Mesendoderm (in vitro differentiated cells): ENCODE data around the gene HTT.

Experiments
- DNase-seq: peaks from one replicate; pipeline ENCODE4 v3.0.0; 2013
- H2AK5ac ChIP-seq: 2 replicates; pipeline ENCODE4 v1.6.1; 2013; ENCODE audit warnings: low read length, inconsistent platforms
- H2BK120ac ChIP-seq: 2 replicates; pipeline ENCODE4 v1.6.1; 2013; ENCODE audit warnings: low read depth, mild to moderate bottlenecking, low read length, moderate library complexity, mixed read lengths
- H2BK15ac ChIP-seq: replicated peaks from 2 replicates; pipeline ENCODE4 v1.6.1; 2013; ENCODE audit warnings: low read depth, mild to moderate bottlenecking, moderate library complexity
- H2BK5ac ChIP-seq: 2 replicates; pipeline ENCODE4 v1.6.1; 2013; ENCODE audit warnings: low read length, inconsistent platforms
- H3K18ac ChIP-seq: 2 replicates; pipeline ENCODE4 v1.6.1; 2013; ENCODE audit warnings: mild to moderate bottlenecking, low read length, mixed read lengths
- H3K23ac ChIP-seq: one replicate; pipeline ENCODE4 v1.6.1; 2013; ENCODE audit warnings: low read length
- H3K27ac ChIP-seq: 2 replicates; pipeline ENCODE4 v1.5.1; 2013; ENCODE audit warnings: low read depth, mild to moderate bottlenecking, inconsistent platforms, low read length, moderate library complexity
- H3K27me3 ChIP-seq: 2 replicates; pipeline ENCODE4 v1.6.1; 2013; ENCODE audit warnings: low read length, control low read depth, mild to moderate bottlenecking, inconsistent platforms; ENCODE audit not compliant: insufficient read depth, poor library complexity
- H3K36me3 ChIP-seq: 2 replicates; pipeline ENCODE4 v1.6.1; 2013; ENCODE audit warnings: low read length, inconsistent platforms; ENCODE audit not compliant: control insufficient read depth, insufficient read depth
- H3K4ac ChIP-seq: one replicate; pipeline ENCODE4 v1.6.1; 2013; ENCODE audit warnings: low read depth, mild to moderate bottlenecking, low read length, moderate library complexity
- H3K4me1 ChIP-seq: 2 replicates; pipeline ENCODE4 v1.6.1; 2013; ENCODE audit warnings: low read depth, low read length, inconsistent platforms; ENCODE audit not compliant: control insufficient read depth
- H3K4me2 ChIP-seq: 2 replicates; pipeline ENCODE4 v1.6.1; 2013; ENCODE audit warnings: low read length
- H3K4me3 ChIP-seq: 2 replicates; pipeline ENCODE4 v1.5.1; 2013; ENCODE audit warnings: mild to moderate bottlenecking, low read length
- H3K56ac ChIP-seq: one replicate; pipeline ENCODE4 v1.6.1; 2013; ENCODE audit warnings: low read length
- H3K79me1 ChIP-seq: 2 replicates; pipeline ENCODE4 v1.6.1; 2013; ENCODE audit warnings: low read length, inconsistent platforms
- H3K79me2 ChIP-seq: 2 replicates; pipeline ENCODE4 v1.6.1; 2013; ENCODE audit warnings: mild to moderate bottlenecking, low read length; ENCODE audit not compliant: control insufficient read depth, insufficient read depth
- H3K9ac ChIP-seq: 2 replicates; pipeline ENCODE4 v1.6.1; 2013; ENCODE audit warnings: low read length, inconsistent platforms
- H4K5ac ChIP-seq: one replicate; pipeline ENCODE4 v1.6.1; 2013; ENCODE audit warnings: low read length
- H4K8ac ChIP-seq: one replicate; pipeline ENCODE4 v1.6.1; 2013; ENCODE audit warnings: low read depth, mild to moderate bottlenecking, control low read depth, low read length, moderate library complexity
- WGBS: extraction: QIAGEN DNeasy Blood & Tissue Kit; methylation state at CpG from one replicate; pipeline ENCODE4 v1.1.7; 2013; ENCODE audit warnings: low lambda C conversion rate, missing lambda C conversion rate; ENCODE audit not compliant: insufficient coverage; ENCODE audit errors: extremely low coverage; 5-methylcytosine and 5-hydroxymethylcytosine counted together

HTT gene

GRCh38 chr4:3221184-3221494 is 146.7 kb downstream of the HTT start:
- no peak overlapping the region for H3K9ac ChIP-seq
- H3K56ac ChIP-seq: no peak overlapping the region
- no peak for DNase-seq
- H3K27ac ChIP-seq: no peak overlapping the region
- no CpG with 5 or more reads among the region's 8 CpGs for WGBS
- peaks cover 28% of the 10 kb centered on the region for H3K36me3 ChIP-seq
- H3K18ac ChIP-seq: no peak overlapping the region
- H3K79me1 ChIP-seq: no peaks in the 10 kb centered on the region
- no peak overlapping the region for H2BK120ac ChIP-seq
- no peak overlapping the region for H3K4me2 ChIP-seq
- H2AK5ac ChIP-seq: no peak overlapping the region
- H3K4ac ChIP-seq: no peak overlapping the region
- no peaks in the 10 kb centered on the region for H3K27me3 ChIP-seq
- H4K5ac ChIP-seq: no peak overlapping the region
- H3K79me2 ChIP-seq: no peaks in the 10 kb centered on the region
- H3K4me3 ChIP-seq: no peak overlapping the region
- H4K8ac ChIP-seq: no peak overlapping the region
- H2BK5ac ChIP-seq: no peak overlapping the region
- no peaks in the 10 kb centered on the region for H3K4me1 ChIP-seq
- no peak overlapping the region for H3K23ac ChIP-seq
- no peak overlapping the region for H2BK15ac ChIP-seq

- Histone ChIP-seq H4K5ac (no peak overlapping the region), H3K23ac (no peak overlapping the region), H3K56ac (no peak overlapping the region), H3K4me1 (no peaks in the 10 kb centered on the region), H3K4me3 (no peak overlapping the region), H3K27ac (no peak overlapping the region), H2BK5ac (no peak overlapping the region), H2BK15ac (no peak overlapping the region), H3K36me3 (peaks cover 26% of the 10 kb centered on the region), H2BK120ac (no peak overlapping the region), H3K4me2 (no peak overlapping the region), H3K9ac (no peak overlapping the region), H3K79me2 (no peaks in the 10 kb centered on the region), H3K79me1 (no peaks in the 10 kb centered on the region), H3K18ac (no peak overlapping the region), H3K4ac (no peak overlapping the region), H2AK5ac (no peak overlapping the region), H4K8ac (no peak overlapping the region), H3K27me3 (no peaks in the 10 kb centered on the region)
- WGBS: no CpG with 5 or more reads among the region's 12 CpGs
- no peak for DNase-seq
These were observed 147.5 kb downstream of the HTT start for GRCh38 chr4:3221996-3222395.

GRCh38 chr4:3223346-3223745 is 148.9 kb downstream of the HTT start:
- Histone ChIP-seq H3K18ac (no peak overlapping the region), H3K4ac (no peak overlapping the region), H3K56ac (no peak overlapping the region), H2BK15ac (no peak overlapping the region), H2BK120ac (no peak overlapping the region), H3K23ac (no peak overlapping the region), H3K9ac (no peak overlapping the region), H3K4me3 (no peak overlapping the region), H4K5ac (no peak overlapping the region), H3K4me2 (no peak overlapping the region), H4K8ac (no peak overlapping the region), H3K36me3 (peaks cover 21% of the 10 kb centered on the region), H2AK5ac (no peak overlapping the region), H2BK5ac (no peak overlapping the region), H3K4me1 (no peaks in the 10 kb centered on the region), H3K27ac (no peak overlapping the region), H3K79me2 (no peaks in the 10 kb centered on the region), H3K27me3 (no peaks in the 10 kb centered on the region), H3K79me1 (no peaks in the 10 kb centered on the region)
- no CpG with 5 or more reads among the region's 11 CpGs for WGBS
- no peak for DNase-seq

GRCh38 chr4:3223956-3224748 is 149.7 kb downstream of the HTT start:
- no CpG with 5 or more reads among the region's 13 CpGs for WGBS
- no peak overlapping the region for H3K4ac ChIP-seq
- H3K36me3 ChIP-seq: peaks cover 27% of the 10 kb centered on the region
- no peak overlapping the region for H4K8ac ChIP-seq
- H3K4me3 ChIP-seq: no peak overlapping the region
- H3K79me1 ChIP-seq: no peaks in the 10 kb centered on the region
- no peak overlapping the region for H3K27ac ChIP-seq
- no peaks in the 10 kb centered on the region for H3K79me2 ChIP-seq
- H3K23ac ChIP-seq: no peak overlapping the region
- H2AK5ac ChIP-seq: no peak overlapping the region
- H3K4me1 ChIP-seq: no peaks in the 10 kb centered on the region
- H2BK5ac ChIP-seq: no peak overlapping the region
- H3K18ac ChIP-seq: no peak overlapping the region
- no peak overlapping the region for H2BK120ac ChIP-seq
- H3K56ac ChIP-seq: no peak overlapping the region
- no peak overlapping the region for H4K5ac ChIP-seq
- H3K9ac ChIP-seq: no peak overlapping the region
- H3K4me2 ChIP-seq: no peak overlapping the region
- no peak overlapping the region for H2BK15ac ChIP-seq
- DNase-seq: no peak
- no peaks in the 10 kb centered on the region for H3K27me3 ChIP-seq

GRCh38 chr4:3225071-3225850 is 150.8 kb downstream of the HTT start:
- Histone ChIP-seq H3K36me3 (peaks cover 28% of the 10 kb centered on the region), H3K27me3 (no peaks in the 10 kb centered on the region)

More at GRCh38 chr4:3225071-3225850, 150.8 kb downstream of the HTT start:
- no peak for DNase-seq
- WGBS: no CpG with 5 or more reads among the region's 22 CpGs
- no peak overlapping the region for H3K4me2 ChIP-seq
- no peak overlapping the region for H2BK120ac ChIP-seq
- no peak overlapping the region for H3K4me3 ChIP-seq
- no peak overlapping the region for H3K27ac ChIP-seq
- H2AK5ac ChIP-seq: no peak overlapping the region
- H3K18ac ChIP-seq: no peak overlapping the region
- no peak overlapping the region for H3K23ac ChIP-seq
- no peak overlapping the region for H4K5ac ChIP-seq
- H2BK5ac ChIP-seq: no peak overlapping the region
- H3K79me2 ChIP-seq: no peaks in the 10 kb centered on the region
- H3K4me1 ChIP-seq: no peaks in the 10 kb centered on the region
- H3K56ac ChIP-seq: no peak overlapping the region
- no peak overlapping the region for H4K8ac ChIP-seq
- no peak overlapping the region for H3K9ac ChIP-seq
- no peak overlapping the region for H3K4ac ChIP-seq
- no peak overlapping the region for H2BK15ac ChIP-seq
- no peaks in the 10 kb centered on the region for H3K79me1 ChIP-seq
